Thyroid gland (tissue), 4 donors: Measurements from ENCODE around the gene REXO2. TPM values are rescaled to one million over a fixed set of nuclear protein-coding genes. Genes with fewer than 3 reads are reported as not detected.
A peak's percentile ranks its signal among the peaks of the same experiment; 100 is the strongest.

ENCODE experiments used
- DNase-seq, 2 donors: peaks; one replicate each; pipeline ENCODE4 v3.0.0-alpha.2; 2019
- H3K27ac ChIP-seq, 3 donors: fragments of 200-600 bp; sonication (generic); 1 replicate in 2 of 3; 2 replicates in 1 of 3; pipeline ENCODE4 v1.5.1; 2016 to 2019; ENCODE audit warnings: mild to moderate bottlenecking in 1 of 3, moderate library complexity in 1 of 3
- H3K27me3 ChIP-seq: fragments of 200-600 bp; sonication (generic); one replicate; pipeline ENCODE4 v1.5.1; 2019
- H3K36me3 ChIP-seq, 2 donors: fragments of 200-600 bp; sonication (generic); one replicate each; pipeline ENCODE4 v1.5.1; 2016 to 2019
- H3K4me1 ChIP-seq, 2 donors: fragments of 200-600 bp; sonication (generic); one replicate each; pipeline ENCODE4 v1.5.1; 2017 to 2019
- H3K4me3 ChIP-seq, 3 donors: fragments of 200-600 bp; sonication (generic); replicated peaks in 1 of 3; 1 replicate in 2 of 3; 2 replicates in 1 of 3; pipeline ENCODE4 v1.5.1; 2016; ENCODE audit warnings: mild to moderate bottlenecking in 1 of 3
- H3K9me3 ChIP-seq: fragments of 200-600 bp; sonication (generic); one replicate; pipeline ENCODE4 v1.5.1; 2017
- POLR2A ChIP-seq, 2 donors: fragments of 450-650 bp; IDR thresholded peaks; one replicate each; pipeline ENCODE4 v1.6.1; 2017; ENCODE audit warnings: antibody characterized with exemption in 2 of 2, mild to moderate bottlenecking in 2 of 2, moderate library complexity in 1 of 2
- WGBS, 2 donors: methylation state at CpG; one replicate each; pipeline ENCODE4 v1.1.5; 2017; 5-methylcytosine and 5-hydroxymethylcytosine counted together
- intact Hi-C: fragments of 100-400 bp; cut with DNase I; formaldehyde crosslinking; loops from one replicate; pipeline ENCODE4 v1.15.1; 2023
- total RNA-seq, 4 donors: library from RNA; depleted of rRNA; stranded (reverse); fragments of >200 nt; gene quantifications; one replicate each; pipeline ENCODE4 v1.2.3, GENCODE V29; 2016
- TF ChIP-seq, protein P1 (sequence below), 6 experiments: fragments of 200-600 bp in 3 of 6; fragments of 450-650 bp in 3 of 6; sonication (generic) in 3 of 6; IDR thresholded peaks; one replicate each; pipeline ENCODE4 v1.5.1; 2016 to 2019; ENCODE audit warnings: antibody characterized with exemption in 6 of 6, mild to moderate bottlenecking in 2 of 6, inconsistent platforms in 1 of 6, moderate library complexity in 1 of 6

Gene REXO2
- total RNA-seq, 4 donors from 2014 or later: 49.0 to 105 (median 63.0) TPM

DNA sequence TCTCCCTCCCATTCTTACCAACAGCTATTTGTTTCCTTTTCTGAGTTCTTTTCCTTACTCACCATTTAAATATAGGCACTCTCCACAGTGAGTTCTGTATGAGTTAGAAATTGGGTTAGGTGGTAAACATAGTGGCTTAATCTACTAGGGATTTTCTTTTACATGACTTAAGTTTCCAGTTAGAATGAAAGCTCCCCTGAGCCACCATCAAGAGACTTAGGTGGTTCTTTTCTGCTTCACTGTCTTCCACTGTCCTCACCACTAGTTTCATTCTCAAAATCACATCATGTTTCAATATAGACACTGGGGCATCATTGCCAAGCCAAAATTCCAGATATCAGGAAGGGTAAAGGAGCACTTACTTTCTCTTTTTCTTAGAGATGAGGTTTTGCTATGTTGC lies 9.0 kb upstream of the REXO2 start:
- no peak for TF ChIP-seq POLR2A (IDR thresholded peaks at IDR 0.05)
- TF ChIP-seq, protein P1, sequence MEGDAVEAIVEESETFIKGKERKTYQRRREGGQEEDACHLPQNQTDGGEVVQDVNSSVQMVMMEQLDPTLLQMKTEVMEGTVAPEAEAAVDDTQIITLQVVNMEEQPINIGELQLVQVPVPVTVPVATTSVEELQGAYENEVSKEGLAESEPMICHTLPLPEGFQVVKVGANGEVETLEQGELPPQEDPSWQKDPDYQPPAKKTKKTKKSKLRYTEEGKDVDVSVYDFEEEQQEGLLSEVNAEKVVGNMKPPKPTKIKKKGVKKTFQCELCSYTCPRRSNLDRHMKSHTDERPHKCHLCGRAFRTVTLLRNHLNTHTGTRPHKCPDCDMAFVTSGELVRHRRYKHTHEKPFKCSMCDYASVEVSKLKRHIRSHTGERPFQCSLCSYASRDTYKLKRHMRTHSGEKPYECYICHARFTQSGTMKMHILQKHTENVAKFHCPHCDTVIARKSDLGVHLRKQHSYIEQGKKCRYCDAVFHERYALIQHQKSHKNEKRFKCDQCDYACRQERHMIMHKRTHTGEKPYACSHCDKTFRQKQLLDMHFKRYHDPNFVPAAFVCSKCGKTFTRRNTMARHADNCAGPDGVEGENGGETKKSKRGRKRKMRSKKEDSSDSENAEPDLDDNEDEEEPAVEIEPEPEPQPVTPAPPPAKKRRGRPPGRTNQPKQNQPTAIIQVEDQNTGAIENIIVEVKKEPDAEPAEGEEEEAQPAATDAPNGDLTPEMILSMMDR (IDR thresholded peaks at IDR 0.05): no peak
- no peak overlapping the region for H3K4me3 ChIP-seq
- no peaks in the 10 kb centered on the region for H3K9me3 ChIP-seq
- no peak for DNase-seq
- no peaks in the 10 kb centered on the region for H3K36me3 ChIP-seq
- intact Hi-C loops: no loop called here
- no peak overlapping the region for H3K27ac ChIP-seq
- no peaks in the 10 kb centered on the region for H3K27me3 ChIP-seq
- H3K4me1 ChIP-seq: no peaks in the 10 kb centered on the region

DNA sequence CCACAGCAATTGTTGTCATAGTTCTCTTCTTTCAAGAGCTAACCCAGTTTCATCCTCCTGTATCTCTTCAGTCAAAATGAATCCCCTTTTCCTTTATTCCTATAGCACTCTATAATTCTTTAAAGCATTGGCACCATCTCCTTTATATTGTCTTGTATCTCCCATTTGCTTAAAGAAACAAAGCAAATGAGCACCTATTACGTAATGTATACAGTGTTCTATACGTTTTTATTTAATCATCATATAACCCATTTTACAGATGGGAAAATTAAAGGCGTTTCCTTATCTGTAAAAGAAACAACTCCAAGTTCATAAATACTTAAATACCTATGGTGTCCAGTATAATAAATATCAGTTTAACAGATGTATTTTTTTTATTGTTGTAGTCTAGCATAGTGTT lies 6.4 kb upstream of the REXO2 start:
- Histone ChIP-seq H3K9me3 (no peaks in the 10 kb centered on the region), H3K27me3 (no peaks in the 10 kb centered on the region), H3K27ac (no peak overlapping the region), H3K36me3 (no peaks in the 10 kb centered on the region), H3K4me1 (no peaks in the 10 kb centered on the region), H3K4me3 (no peak overlapping the region)
- intact Hi-C loops: no loop called here
- TF ChIP-seq, protein P1 (IDR thresholded peaks at IDR 0.05): no peak
- no peak for TF ChIP-seq POLR2A (IDR thresholded peaks at IDR 0.05)
- DNase-seq: no peak
- 90 to 94% methylated on average over 3 of the region's 3 CpGs for WGBS, 2 donors

DNA sequence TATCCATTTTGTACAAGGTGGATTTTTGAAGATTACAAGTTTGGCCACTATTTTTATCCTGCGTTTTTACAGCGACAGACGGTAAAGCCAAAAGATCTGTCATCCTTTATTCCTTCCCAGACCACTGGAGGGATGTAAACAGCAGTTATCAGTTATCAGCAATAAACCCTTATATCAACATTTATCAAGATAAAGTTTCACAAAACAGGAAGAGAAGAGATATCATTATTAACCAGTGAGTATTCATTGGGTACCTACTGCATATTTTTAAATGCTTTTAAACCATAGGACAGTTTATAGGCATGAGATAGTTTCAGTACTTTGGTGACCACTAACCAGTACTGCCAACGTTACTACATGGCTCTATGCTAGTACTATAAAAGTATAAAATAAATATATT lies 5.9 kb upstream of the REXO2 start:
- Histone ChIP-seq H3K4me3 (no peak overlapping the region), H3K27me3 (no peaks in the 10 kb centered on the region), H3K36me3 (no peaks in the 10 kb centered on the region), H3K27ac (no peak overlapping the region), H3K9me3 (no peaks in the 10 kb centered on the region), H3K4me1 (peaks cover 0 to under 1% of the 10 kb centered on the region in 2 donors)
- WGBS, 2 donors: 78 to 85% methylated on average over 4 of the region's 4 CpGs
- intact Hi-C loops: no loop called here
- DNase-seq: no peak
- TF ChIP-seq, protein P1 (IDR thresholded peaks at IDR 0.05): no peak
- no peak for TF ChIP-seq POLR2A (IDR thresholded peaks at IDR 0.05)

DNA sequence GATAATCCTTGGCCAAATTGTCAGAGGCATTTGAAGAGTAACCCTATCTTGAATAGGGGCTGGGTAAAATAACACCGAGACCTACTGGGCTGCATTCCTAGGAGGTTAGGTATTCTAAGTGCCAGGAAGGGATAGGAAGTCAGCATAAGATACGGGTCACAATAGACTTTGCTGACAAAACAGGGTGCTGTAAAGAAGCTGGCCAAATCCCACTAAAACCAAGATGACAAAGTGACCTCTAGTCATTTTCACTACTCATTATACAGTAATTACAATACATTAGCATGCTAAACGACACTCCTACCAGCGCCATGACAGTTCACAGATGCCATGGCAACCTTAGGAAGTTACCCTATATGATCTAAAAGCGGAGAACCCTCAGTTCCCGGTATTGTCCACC lies 964 bp upstream of the REXO2 start:
- Histone ChIP-seq H3K27ac (no peak overlapping the region), H3K9me3 (no peaks in the 10 kb centered on the region), H3K27me3 (no peaks in the 10 kb centered on the region), H3K36me3 (no peaks in the 10 kb centered on the region), H3K4me3 (no peak overlapping the region), H3K4me1 (peaks cover 12 to 19% of the 10 kb centered on the region in 2 donors)
- no peak for TF ChIP-seq POLR2A (IDR thresholded peaks at IDR 0.05)
- TF ChIP-seq, protein P1 (IDR thresholded peaks at IDR 0.05): no peak
- intact Hi-C loops: no loop called here
- WGBS, 2 donors: 52 to 56% methylated on average over 6 of the region's 6 CpGs
- DNase-seq: no peak

DNA sequence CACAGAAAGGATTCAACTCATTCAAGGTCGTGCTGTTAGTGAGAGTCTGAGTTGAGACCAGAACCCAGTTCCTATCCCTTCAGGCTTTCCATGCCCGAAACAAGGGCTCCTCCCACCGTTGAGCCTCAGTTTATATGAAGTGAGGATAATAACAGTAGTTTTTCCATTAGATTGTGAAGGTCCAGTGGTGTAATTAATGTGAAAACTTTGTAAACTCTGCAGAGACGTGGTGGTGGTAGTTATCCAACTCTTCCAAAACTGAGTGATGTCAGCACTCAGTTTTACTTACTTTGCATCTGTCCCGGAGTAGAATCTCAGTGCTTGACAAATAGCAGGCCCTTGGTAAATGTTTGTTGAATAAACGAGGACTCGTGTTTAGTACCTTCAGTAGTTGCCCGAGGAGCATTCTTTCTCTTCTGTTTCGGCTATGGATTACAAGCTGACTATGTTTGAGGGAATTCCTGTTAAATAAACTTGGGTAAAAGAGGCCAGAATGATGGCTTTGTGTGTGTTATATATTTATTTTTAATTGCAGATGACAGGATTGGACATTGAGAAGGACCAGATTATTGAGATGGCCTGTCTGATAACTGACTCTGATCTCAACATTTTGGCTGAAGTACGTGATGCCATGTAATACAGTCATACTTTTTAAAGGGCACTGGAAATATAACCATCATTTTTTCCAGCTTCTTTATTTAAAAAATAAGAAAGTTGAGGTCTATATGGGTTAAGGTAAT lies 1.0 kb downstream of the REXO2 start:
- H3K27me3 ChIP-seq: no peaks in the 10 kb centered on the region
- no peak for DNase-seq
- peak overlapping the region in 2 of 3 donors; percentile 50 to 76 for H3K27ac ChIP-seq
- TF ChIP-seq, protein P1 (IDR thresholded peaks at IDR 0.05): no peak
- TF ChIP-seq POLR2A (IDR thresholded peaks at IDR 0.05): no peak
- H3K36me3 ChIP-seq: no peaks in the 10 kb centered on the region
- intact Hi-C loops: no loop called here
- peak overlapping the region; percentile 61 to 95 (median 77) for H3K4me3 ChIP-seq
- peaks cover 12 to 19% of the 10 kb centered on the region in 2 donors for H3K4me1 ChIP-seq
- no peaks in the 10 kb centered on the region for H3K9me3 ChIP-seq
- WGBS, 2 donors: 21 to 26% methylated on average over 10 of the region's 10 CpGs
